Measurements from ENCODE around the gene FBXO42.

Gene FBXO42

DNA sequence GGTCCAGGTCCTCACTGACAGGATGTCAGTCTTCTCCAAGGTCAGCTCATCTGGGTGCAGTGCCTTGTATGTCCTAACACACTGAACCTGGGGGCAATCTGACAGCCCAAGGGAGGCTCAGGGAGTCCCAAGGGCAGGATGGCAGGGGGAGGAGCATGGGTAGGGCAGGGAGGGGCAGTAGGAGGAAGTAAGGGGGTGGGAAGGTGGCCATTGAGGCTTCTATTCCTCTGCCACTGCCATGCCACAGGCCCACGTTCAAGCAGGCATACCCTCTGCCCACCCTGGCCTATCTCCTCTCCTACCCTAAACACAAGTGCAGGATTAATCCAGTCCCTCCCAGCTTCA, 153.2 kb downstream of the FBXO42 start:
- Histone ChIP-seq H3K27ac (no peak overlapping the region), H2AFZ (ENCODE audit: low read depth) (no peak overlapping the region), H3K27me3 (ENCODE audit: insufficient read depth, low read depth) (no peaks in the 10 kb centered on the region), H3K9ac (no peak overlapping the region), H3K4me1 (ENCODE audit: low read depth, poor library complexity, severe bottlenecking) (peaks cover 4% of the 10 kb centered on the region), H4K20me1 (ENCODE audit: insufficient read depth) (no peaks in the 10 kb centered on the region), H3K4me2 (no peak overlapping the region), H3K79me2 (ENCODE audit: insufficient read depth, low read depth) (no peaks in the 10 kb centered on the region), H3K36me3 (ENCODE audit: insufficient read depth) (no peaks in the 10 kb centered on the region), H3K4me3 (IDR thresholded peaks at IDR 0.05; ENCODE audit: insufficient read depth, low read depth, low read length) (no peak overlapping the region)
- TF ChIP-seq, protein P1, sequence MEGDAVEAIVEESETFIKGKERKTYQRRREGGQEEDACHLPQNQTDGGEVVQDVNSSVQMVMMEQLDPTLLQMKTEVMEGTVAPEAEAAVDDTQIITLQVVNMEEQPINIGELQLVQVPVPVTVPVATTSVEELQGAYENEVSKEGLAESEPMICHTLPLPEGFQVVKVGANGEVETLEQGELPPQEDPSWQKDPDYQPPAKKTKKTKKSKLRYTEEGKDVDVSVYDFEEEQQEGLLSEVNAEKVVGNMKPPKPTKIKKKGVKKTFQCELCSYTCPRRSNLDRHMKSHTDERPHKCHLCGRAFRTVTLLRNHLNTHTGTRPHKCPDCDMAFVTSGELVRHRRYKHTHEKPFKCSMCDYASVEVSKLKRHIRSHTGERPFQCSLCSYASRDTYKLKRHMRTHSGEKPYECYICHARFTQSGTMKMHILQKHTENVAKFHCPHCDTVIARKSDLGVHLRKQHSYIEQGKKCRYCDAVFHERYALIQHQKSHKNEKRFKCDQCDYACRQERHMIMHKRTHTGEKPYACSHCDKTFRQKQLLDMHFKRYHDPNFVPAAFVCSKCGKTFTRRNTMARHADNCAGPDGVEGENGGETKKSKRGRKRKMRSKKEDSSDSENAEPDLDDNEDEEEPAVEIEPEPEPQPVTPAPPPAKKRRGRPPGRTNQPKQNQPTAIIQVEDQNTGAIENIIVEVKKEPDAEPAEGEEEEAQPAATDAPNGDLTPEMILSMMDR (conservative IDR thresholded peaks at IDR 0.05; ENCODE audit: low read depth, low read length): no peak

DNA sequence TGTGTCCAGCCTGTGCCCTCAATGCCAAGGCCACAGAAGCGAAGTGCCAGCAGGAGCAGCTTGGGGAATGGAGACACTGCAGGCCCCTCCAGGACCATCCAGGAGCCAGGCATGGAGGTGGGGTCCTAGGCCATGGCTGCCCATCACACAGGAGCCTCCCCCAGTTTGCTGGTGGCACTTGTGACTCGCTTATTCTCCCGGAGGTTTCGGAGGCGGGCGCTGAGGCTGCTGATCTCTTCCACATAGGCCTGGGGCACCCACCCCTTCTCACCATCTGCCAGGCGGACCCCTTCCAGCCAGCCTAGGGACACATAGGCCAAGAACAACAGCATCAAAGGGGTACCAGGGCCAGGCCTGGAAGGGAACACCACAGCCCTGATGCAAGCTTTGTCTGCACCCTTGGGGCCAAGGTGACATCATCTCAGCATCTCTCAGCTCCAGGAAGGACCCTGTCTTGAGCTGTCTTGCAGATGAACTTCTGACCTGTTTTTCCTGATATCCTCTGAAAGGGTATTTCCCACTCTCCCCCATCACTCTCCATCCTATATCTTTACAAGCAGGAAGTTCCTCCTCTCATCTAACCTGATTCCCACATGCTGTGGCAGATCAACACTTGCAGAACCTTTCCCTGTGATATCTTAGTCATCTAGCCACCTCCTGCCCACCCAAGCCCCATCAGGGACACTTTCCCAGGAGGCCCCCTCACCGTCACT, 153.7 kb downstream of the FBXO42 start:
- TF ChIP-seq, protein P1 (conservative IDR thresholded peaks at IDR 0.05; ENCODE audit: low read depth, low read length): no peak
- Histone ChIP-seq H3K4me1 (ENCODE audit: low read depth, poor library complexity, severe bottlenecking) (peaks cover 4% of the 10 kb centered on the region), H3K36me3 (ENCODE audit: insufficient read depth) (no peaks in the 10 kb centered on the region), H3K79me2 (ENCODE audit: insufficient read depth, low read depth) (no peaks in the 10 kb centered on the region), H2AFZ (ENCODE audit: low read depth) (no peak overlapping the region), H3K27me3 (ENCODE audit: insufficient read depth, low read depth) (no peaks in the 10 kb centered on the region), H3K27ac (no peak overlapping the region), H3K9ac (no peak overlapping the region), H3K4me2 (no peak overlapping the region), H4K20me1 (ENCODE audit: insufficient read depth) (no peaks in the 10 kb centered on the region), H3K4me3 (IDR thresholded peaks at IDR 0.05; ENCODE audit: insufficient read depth, low read depth, low read length) (no peak overlapping the region)

DNA sequence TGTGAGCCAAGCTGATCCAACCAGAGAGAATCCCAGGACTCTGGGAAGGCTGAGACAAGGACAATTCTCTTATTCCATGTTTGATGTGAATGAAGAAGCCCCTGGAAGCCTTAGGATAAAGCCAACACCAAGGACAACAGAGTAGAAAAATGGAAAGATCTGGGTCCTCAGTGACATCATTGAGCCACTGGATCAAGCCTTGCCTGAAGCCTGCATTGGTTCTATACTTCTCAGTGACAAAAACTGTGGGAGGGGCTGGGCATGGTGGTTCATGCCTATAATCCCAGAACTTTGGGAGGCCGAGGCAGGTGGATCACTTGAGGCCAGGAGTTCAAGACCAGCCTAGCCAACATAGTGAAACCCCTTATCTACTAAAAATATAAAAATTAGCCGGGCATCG, 155.4 kb downstream of the FBXO42 start:
- no peaks in the 10 kb centered on the region for H3K79me2 ChIP-seq (ENCODE audit: insufficient read depth, low read depth)
- H3K4me2 ChIP-seq: no peak overlapping the region
- H2AFZ ChIP-seq (ENCODE audit: low read depth): no peak overlapping the region
- no peak overlapping the region for H3K9ac ChIP-seq
- H3K36me3 ChIP-seq (ENCODE audit: insufficient read depth): no peaks in the 10 kb centered on the region
- TF ChIP-seq, protein P1 (conservative IDR thresholded peaks at IDR 0.05; ENCODE audit: low read depth, low read length): no peak
- H3K27ac ChIP-seq: no peak overlapping the region
- no peak overlapping the region for H3K4me3 ChIP-seq (IDR thresholded peaks at IDR 0.05; ENCODE audit: insufficient read depth, low read depth, low read length)
- peaks cover 4% of the 10 kb centered on the region for H3K4me1 ChIP-seq (ENCODE audit: low read depth, poor library complexity, severe bottlenecking)
- H3K27me3 ChIP-seq (ENCODE audit: insufficient read depth, low read depth): no peaks in the 10 kb centered on the region
- no peaks in the 10 kb centered on the region for H4K20me1 ChIP-seq (ENCODE audit: insufficient read depth)

Data from KMS-11 (cell line).